Measurements from ENCODE around the gene GRM8.

GRM8 gene

DNA sequence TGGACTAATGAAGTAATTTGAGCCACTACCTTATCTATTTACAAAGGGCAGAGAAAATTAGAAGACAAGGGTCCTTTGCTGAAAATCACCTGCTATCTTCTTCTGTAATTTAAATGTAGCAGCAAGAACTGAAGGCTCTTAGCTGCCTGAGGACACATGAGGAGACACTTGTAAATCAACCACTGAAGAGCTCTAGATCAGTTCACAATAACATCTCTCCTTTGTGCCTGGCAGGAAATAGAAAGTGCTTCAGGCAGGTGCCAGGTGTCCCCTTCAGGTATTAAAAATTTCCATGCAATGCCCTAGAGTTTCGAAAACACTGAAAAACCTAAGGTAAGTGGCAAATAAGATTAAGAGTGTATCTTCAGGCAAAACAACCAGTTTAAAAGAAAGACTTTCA lies 474.6 kb downstream of the GRM8 start:
- Histone ChIP-seq H3K4me3 (ENCODE audit: low read depth in 1 of 2, low read length in 2 of 2) (no peak overlapping the region), H3K27me3 (ENCODE audit: control insufficient read depth in 1 of 2, insufficient read depth in 2 of 2, low read length in 2 of 2) (no peaks in the 10 kb centered on the region), H3K4me1 (ENCODE audit: control insufficient read depth in 1 of 2, insufficient read depth in 2 of 2, low read length in 2 of 2) (no peaks in the 10 kb centered on the region), H3K27ac (ENCODE audit: low read depth, low read length) (no peak overlapping the region), H3K36me3 (ENCODE audit: control insufficient read depth in 1 of 2, insufficient read depth in 2 of 2, low read length in 2 of 2) (no peaks in the 10 kb centered on the region), H3K9ac (ENCODE audit: low read depth in 1 of 2, low read length in 2 of 2) (no peak overlapping the region), H3K9me3 (ENCODE audit: control insufficient read depth in 1 of 2, low read length in 2 of 2) (no peaks in the 10 kb centered on the region)

GRCh38 chr7:126776498-126776897 lies 476.2 kb downstream of the GRM8 start:
- H3K9ac ChIP-seq (ENCODE audit: low read depth in 1 of 2, low read length in 2 of 2), result no peak overlapping the region
- H3K4me3 ChIP-seq (ENCODE audit: low read depth in 1 of 2, low read length in 2 of 2), result no peak overlapping the region
- H3K27ac ChIP-seq (ENCODE audit: low read depth, low read length), result no peak overlapping the region
- no peaks in the 10 kb centered on the region for H3K4me1 ChIP-seq (ENCODE audit: control insufficient read depth in 1 of 2, insufficient read depth in 2 of 2, low read length in 2 of 2)
- no peaks in the 10 kb centered on the region for H3K36me3 ChIP-seq (ENCODE audit: control insufficient read depth in 1 of 2, insufficient read depth in 2 of 2, low read length in 2 of 2)
- no peaks in the 10 kb centered on the region for H3K27me3 ChIP-seq (ENCODE audit: control insufficient read depth in 1 of 2, insufficient read depth in 2 of 2, low read length in 2 of 2)
- H3K9me3 ChIP-seq (ENCODE audit: control insufficient read depth in 1 of 2, low read length in 2 of 2), result no peaks in the 10 kb centered on the region

DNA sequence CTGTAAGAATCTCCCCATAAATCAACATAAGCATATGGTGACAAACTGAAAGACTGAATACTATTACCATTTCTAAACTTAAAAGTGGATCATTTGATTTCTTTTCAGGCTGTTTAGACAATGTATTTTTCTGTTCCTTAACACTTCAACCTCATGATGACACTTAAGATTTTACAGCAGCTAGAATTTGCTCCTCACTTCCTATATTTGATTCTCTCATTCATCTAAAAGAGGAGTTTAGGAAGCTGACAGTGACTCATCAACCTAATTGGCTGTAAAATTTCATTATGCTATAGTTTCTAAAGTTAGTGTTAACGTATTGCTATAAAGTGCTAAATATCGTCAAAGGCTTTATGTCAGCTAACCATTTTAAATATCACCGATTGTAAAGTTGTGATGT lies 478.7 kb downstream of the GRM8 start:
- Histone ChIP-seq H3K4me1 (ENCODE audit: control insufficient read depth in 1 of 2, insufficient read depth in 2 of 2, low read length in 2 of 2) (no peaks in the 10 kb centered on the region), H3K9ac (ENCODE audit: low read depth in 1 of 2, low read length in 2 of 2) (no peak overlapping the region), H3K4me3 (ENCODE audit: low read depth in 1 of 2, low read length in 2 of 2) (no peak overlapping the region), H3K9me3 (ENCODE audit: control insufficient read depth in 1 of 2, low read length in 2 of 2) (no peaks in the 10 kb centered on the region), H3K27me3 (ENCODE audit: control insufficient read depth in 1 of 2, insufficient read depth in 2 of 2, low read length in 2 of 2) (no peaks in the 10 kb centered on the region), H3K27ac (ENCODE audit: low read depth, low read length) (no peak overlapping the region), H3K36me3 (ENCODE audit: control insufficient read depth in 1 of 2, insufficient read depth in 2 of 2, low read length in 2 of 2) (no peaks in the 10 kb centered on the region)

DNA sequence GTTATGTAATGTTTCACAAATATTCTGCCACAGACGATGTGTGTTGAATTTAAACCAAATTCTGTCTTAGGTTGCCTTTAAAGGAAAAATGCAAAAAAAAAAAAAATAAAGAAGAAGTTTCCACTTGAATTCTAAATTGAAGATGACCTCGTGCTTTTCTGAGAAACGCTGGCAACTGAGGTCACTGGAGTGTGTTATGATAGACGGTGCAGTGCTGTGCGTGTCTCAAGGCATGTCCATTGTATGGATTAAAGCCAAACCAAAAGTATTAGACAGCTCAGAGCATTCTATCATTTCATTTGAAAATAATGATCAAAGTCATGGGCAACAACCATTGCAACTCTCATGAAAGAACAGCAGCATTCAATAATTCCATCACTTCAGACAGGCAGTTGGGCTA lies 483.9 kb downstream of the GRM8 start:
- Histone ChIP-seq H3K27me3 (ENCODE audit: control insufficient read depth in 1 of 2, insufficient read depth in 2 of 2, low read length in 2 of 2) (no peaks in the 10 kb centered on the region), H3K9me3 (ENCODE audit: control insufficient read depth in 1 of 2, low read length in 2 of 2) (no peaks in the 10 kb centered on the region), H3K4me3 (ENCODE audit: low read depth in 1 of 2, low read length in 2 of 2) (no peak overlapping the region), H3K4me1 (ENCODE audit: control insufficient read depth in 1 of 2, insufficient read depth in 2 of 2, low read length in 2 of 2) (no peaks in the 10 kb centered on the region), H3K9ac (ENCODE audit: low read depth in 1 of 2, low read length in 2 of 2) (no peak overlapping the region), H3K36me3 (ENCODE audit: control insufficient read depth in 1 of 2, insufficient read depth in 2 of 2, low read length in 2 of 2) (no peaks in the 10 kb centered on the region), H3K27ac (ENCODE audit: low read depth, low read length) (no peak overlapping the region)

DNA sequence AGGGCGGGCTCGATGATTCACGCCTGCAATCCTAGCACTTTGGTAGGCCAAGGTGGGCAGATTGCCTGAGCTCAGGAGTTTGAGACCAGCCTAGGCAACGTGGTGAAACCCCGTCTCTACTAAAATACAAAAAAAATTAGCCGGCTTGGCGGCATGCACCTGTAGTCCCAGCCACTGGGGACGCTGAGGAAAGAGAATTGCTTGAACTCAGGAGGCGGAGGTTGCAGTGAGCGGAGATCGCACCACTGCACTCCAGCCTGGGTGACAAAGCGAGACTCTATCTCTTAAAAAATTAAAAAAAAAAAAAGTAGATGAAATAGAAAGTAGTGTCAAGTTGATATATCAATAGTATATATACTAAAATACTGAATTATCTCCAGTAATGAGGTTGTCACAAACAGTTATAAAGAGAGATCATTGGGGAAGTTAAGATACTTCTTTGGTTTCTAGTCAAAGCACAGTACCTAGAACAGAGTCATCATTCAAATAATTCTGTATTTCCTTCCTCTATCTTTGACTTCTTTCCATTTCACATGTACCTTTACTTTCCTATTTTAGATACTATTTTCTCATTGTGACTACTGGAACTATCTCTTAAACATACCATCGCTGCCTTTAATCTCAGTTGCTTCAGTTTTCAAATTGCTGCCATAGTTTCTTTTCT lies 491.7 kb downstream of the GRM8 start:
- Histone ChIP-seq H3K4me3 (ENCODE audit: low read depth in 1 of 2, low read length in 2 of 2) (no peak overlapping the region), H3K9me3 (ENCODE audit: control insufficient read depth in 1 of 2, low read length in 2 of 2) (no peaks in the 10 kb centered on the region), H3K27ac (ENCODE audit: low read depth, low read length) (no peak overlapping the region)

DNA sequence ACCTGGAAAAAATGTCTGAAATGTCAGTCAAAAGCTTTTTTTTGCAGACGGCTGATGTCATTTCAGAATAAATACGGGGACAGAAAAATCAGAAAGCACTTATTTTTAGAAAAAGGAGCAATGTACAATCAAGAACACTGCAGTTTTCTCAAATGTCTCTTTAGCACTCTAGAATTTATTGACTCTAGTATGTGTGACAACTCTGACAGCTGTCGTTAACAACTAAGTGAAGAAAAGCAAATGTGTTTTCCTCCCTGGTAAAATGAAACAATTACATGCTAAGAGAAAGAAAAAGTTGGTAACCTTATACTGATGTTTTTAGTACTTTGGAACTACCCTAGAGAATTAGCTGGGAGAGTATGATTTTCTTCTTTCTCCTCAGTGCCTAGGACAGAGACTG lies 497.4 kb downstream of the GRM8 start:
- Histone ChIP-seq H3K27me3 (ENCODE audit: control insufficient read depth in 1 of 2, insufficient read depth in 2 of 2, low read length in 2 of 2) (no peaks in the 10 kb centered on the region), H3K4me3 (ENCODE audit: low read depth in 1 of 2, low read length in 2 of 2) (no peak overlapping the region), H3K9me3 (ENCODE audit: control insufficient read depth in 1 of 2, low read length in 2 of 2) (no peaks in the 10 kb centered on the region), H3K4me1 (ENCODE audit: control insufficient read depth in 1 of 2, insufficient read depth in 2 of 2, low read length in 2 of 2) (no peaks in the 10 kb centered on the region), H3K36me3 (ENCODE audit: control insufficient read depth in 1 of 2, insufficient read depth in 2 of 2, low read length in 2 of 2) (no peaks in the 10 kb centered on the region), H3K27ac (ENCODE audit: low read depth, low read length) (no peak overlapping the region), H3K9ac (ENCODE audit: low read depth in 1 of 2, low read length in 2 of 2) (no peak overlapping the region)

More for the DNA sequence above, 491.7 kb downstream of the GRM8 start:
- H3K36me3 ChIP-seq (ENCODE audit: control insufficient read depth in 1 of 2, insufficient read depth in 2 of 2, low read length in 2 of 2), result no peaks in the 10 kb centered on the region
- no peak overlapping the region for H3K9ac ChIP-seq (ENCODE audit: low read depth in 1 of 2, low read length in 2 of 2)
- no peaks in the 10 kb centered on the region for H3K27me3 ChIP-seq (ENCODE audit: control insufficient read depth in 1 of 2, insufficient read depth in 2 of 2, low read length in 2 of 2)
- no peaks in the 10 kb centered on the region for H3K4me1 ChIP-seq (ENCODE audit: control insufficient read depth in 1 of 2, insufficient read depth in 2 of 2, low read length in 2 of 2)

DNA sequence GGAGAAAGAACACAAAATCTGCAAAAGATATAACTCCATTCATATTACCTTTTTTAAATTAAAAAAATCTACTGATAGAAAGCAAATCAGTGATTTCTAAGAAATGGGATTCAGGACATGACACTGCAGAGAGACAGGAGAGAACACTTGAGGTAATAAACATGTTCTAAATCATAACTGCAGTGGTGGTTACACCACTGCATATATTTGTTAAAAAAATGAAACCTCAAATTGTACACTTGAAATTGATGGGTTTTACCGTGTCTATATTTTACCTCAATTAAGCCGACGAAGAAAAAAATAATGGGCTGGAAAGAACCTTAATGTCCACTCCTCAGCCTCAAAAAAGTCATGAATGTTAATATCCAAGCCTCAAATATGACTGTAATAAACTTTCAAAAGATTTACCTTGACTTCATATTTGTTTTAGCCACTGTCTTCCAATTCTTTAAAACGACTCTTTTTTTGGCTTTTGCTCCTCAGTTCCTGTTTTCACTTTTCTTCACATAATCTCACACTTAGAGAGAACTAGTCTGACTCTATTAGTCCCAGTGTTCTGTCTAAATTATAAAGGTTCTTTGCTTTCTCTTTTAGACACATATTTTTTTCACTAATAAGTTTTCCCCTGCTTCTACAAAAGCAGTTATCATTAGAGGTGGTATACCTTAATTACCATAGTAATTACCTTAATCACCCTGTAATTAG lies 502.4 kb downstream of the GRM8 start:
- no peaks in the 10 kb centered on the region for H3K9me3 ChIP-seq (ENCODE audit: control insufficient read depth in 1 of 2, low read length in 2 of 2)
- H3K27me3 ChIP-seq (ENCODE audit: control insufficient read depth in 1 of 2, insufficient read depth in 2 of 2, low read length in 2 of 2), result no peaks in the 10 kb centered on the region
- H3K27ac ChIP-seq (ENCODE audit: low read depth, low read length), result no peak overlapping the region
- H3K36me3 ChIP-seq (ENCODE audit: control insufficient read depth in 1 of 2, insufficient read depth in 2 of 2, low read length in 2 of 2), result no peaks in the 10 kb centered on the region
- no peak overlapping the region for H3K9ac ChIP-seq (ENCODE audit: low read depth in 1 of 2, low read length in 2 of 2)
- no peaks in the 10 kb centered on the region for H3K4me1 ChIP-seq (ENCODE audit: control insufficient read depth in 1 of 2, insufficient read depth in 2 of 2, low read length in 2 of 2)
- no peak overlapping the region for H3K4me3 ChIP-seq (ENCODE audit: low read depth in 1 of 2, low read length in 2 of 2)

- Histone ChIP-seq H3K4me3 (ENCODE audit: low read depth in 1 of 2, low read length in 2 of 2) (no peak overlapping the region), H3K9ac (ENCODE audit: low read depth in 1 of 2, low read length in 2 of 2) (no peak overlapping the region), H3K9me3 (ENCODE audit: control insufficient read depth in 1 of 2, low read length in 2 of 2) (no peaks in the 10 kb centered on the region), H3K27ac (ENCODE audit: low read depth, low read length) (no peak overlapping the region), H3K36me3 (ENCODE audit: control insufficient read depth in 1 of 2, insufficient read depth in 2 of 2, low read length in 2 of 2) (no peaks in the 10 kb centered on the region), H3K27me3 (ENCODE audit: control insufficient read depth in 1 of 2, insufficient read depth in 2 of 2, low read length in 2 of 2) (no peaks in the 10 kb centered on the region), H3K4me1 (ENCODE audit: control insufficient read depth in 1 of 2, insufficient read depth in 2 of 2, low read length in 2 of 2) (no peaks in the 10 kb centered on the region)
Measured at GRCh38 chr7:126728967-126729366, 523.8 kb downstream of the GRM8 start.

DNA sequence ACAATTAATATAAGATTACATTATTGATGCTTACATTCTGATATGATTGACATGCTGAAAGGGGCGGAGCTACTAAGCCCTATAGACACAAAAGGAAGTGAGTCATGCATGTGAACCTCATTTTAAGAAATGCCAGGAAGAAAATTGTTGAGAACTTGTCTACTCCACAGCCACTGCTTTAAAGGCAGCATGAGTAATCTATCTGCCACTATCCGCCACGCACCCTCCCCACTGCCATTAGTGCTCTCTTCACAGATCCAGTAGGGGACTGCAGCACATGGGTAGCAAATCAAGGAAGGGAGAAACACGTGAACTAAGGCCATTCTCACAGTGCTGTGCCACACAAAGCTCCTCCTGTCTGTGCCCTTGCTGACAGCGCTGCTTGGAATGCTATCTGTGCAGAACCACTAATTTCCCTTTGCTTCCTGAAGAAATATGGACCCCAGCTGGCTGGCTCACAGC lies 524.8 kb downstream of the GRM8 start:
- Histone ChIP-seq H3K9ac (ENCODE audit: low read depth in 1 of 2, low read length in 2 of 2) (no peak overlapping the region), H3K36me3 (ENCODE audit: control insufficient read depth in 1 of 2, insufficient read depth in 2 of 2, low read length in 2 of 2) (no peaks in the 10 kb centered on the region), H3K4me3 (ENCODE audit: low read depth in 1 of 2, low read length in 2 of 2) (no peak overlapping the region), H3K27ac (ENCODE audit: low read depth, low read length) (no peak overlapping the region), H3K4me1 (ENCODE audit: control insufficient read depth in 1 of 2, insufficient read depth in 2 of 2, low read length in 2 of 2) (no peaks in the 10 kb centered on the region), H3K27me3 (ENCODE audit: control insufficient read depth in 1 of 2, insufficient read depth in 2 of 2, low read length in 2 of 2) (no peaks in the 10 kb centered on the region), H3K9me3 (ENCODE audit: control insufficient read depth in 1 of 2, low read length in 2 of 2) (no peaks in the 10 kb centered on the region)

DNA sequence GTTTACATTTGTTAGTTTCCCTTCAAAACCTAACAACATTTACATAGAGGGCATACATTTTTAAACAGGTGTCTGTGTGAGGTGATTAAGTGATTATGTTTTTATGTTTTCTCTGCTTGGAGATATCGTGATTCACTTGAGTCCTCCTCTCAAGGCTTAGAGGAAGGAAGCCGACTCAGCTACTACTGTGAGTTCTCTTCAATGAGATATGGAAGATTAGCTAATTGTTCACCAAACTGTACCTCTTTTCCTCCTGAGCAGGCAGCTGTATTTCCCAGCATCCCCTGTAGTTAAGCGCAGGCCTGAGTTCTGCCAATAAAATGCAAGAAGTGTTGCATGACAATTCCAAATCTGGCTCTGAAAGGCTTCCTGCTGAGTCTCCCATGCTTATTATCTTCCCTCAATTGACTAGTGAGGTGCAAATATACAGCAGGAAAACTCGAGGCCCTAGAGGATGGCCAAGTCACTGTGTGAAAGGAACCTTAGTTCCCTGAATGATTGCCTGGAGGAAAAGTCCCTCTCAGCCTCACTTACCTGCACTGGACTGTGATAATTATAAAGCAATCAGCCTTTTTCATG lies 528.7 kb downstream of the GRM8 start:
- no peaks in the 10 kb centered on the region for H3K4me1 ChIP-seq (ENCODE audit: control insufficient read depth in 1 of 2, insufficient read depth in 2 of 2, low read length in 2 of 2)
- no peaks in the 10 kb centered on the region for H3K27me3 ChIP-seq (ENCODE audit: control insufficient read depth in 1 of 2, insufficient read depth in 2 of 2, low read length in 2 of 2)
- H3K36me3 ChIP-seq (ENCODE audit: control insufficient read depth in 1 of 2, insufficient read depth in 2 of 2, low read length in 2 of 2), result no peaks in the 10 kb centered on the region
- no peaks in the 10 kb centered on the region for H3K9me3 ChIP-seq (ENCODE audit: control insufficient read depth in 1 of 2, low read length in 2 of 2)
- no peak overlapping the region for H3K27ac ChIP-seq (ENCODE audit: low read depth, low read length)
- no peak overlapping the region for H3K9ac ChIP-seq (ENCODE audit: low read depth in 1 of 2, low read length in 2 of 2)
- H3K4me3 ChIP-seq (ENCODE audit: low read depth in 1 of 2, low read length in 2 of 2), result no peak overlapping the region

All from duodenal mucosa (tissue), 2 donors.